GM06990 (cell line): Measurements from ENCODE around the gene TRAF1.

ENCODE experiments used
- DNase-seq: peaks from one replicate; pipeline ENCODE4 v3.0.0-alpha.2; 2011; ENCODE audit not compliant: insufficient read length; ENCODE audit errors: extremely low read depth
- H3K27me3 ChIP-seq: replicated peaks from 2 replicates; pipeline ENCODE4 v1.6.0; 2011; ENCODE audit warnings: low read length; ENCODE audit not compliant: control insufficient read depth, insufficient read depth
- H3K36me3 ChIP-seq: 2 replicates; pipeline ENCODE4 v1.5.1; 2011; ENCODE audit warnings: low read length; ENCODE audit not compliant: control insufficient read depth, insufficient read depth
- H3K4me3 ChIP-seq: replicated peaks from 2 replicates; pipeline ENCODE4 v1.5.1; 2011; ENCODE audit warnings: low read depth, mild to moderate bottlenecking, control low read depth, low read length
- CTCF ChIP-seq: IDR thresholded peaks from 2 replicates; pipeline ENCODE4 v1.5.1; 2011; ENCODE audit warnings: low read length, control low read depth, mild to moderate bottlenecking, inconsistent platforms; ENCODE audit not compliant: insufficient read depth, poor library complexity, severe bottlenecking

TRAF1 gene

DNA sequence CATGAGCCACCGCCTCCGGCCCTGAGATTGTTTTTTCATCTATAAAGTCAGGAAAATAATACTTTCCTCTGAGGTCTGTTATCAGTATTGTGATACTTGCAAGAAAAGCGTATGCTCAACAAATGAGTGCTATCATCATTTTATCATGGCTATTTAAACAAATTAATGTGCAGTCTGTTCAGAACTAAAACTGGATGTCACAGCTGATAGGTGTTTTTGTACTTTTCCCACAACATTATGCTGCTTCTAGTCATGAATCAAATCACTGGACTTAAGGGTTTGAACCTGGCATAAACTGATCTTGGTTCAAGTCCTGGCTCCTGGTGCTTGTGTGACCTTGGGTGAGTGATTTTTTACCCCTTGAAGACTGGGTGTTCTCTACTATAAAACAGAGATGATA, 28.2 kb downstream of the TRAF1 start:
- no peak overlapping the region for H3K4me3 ChIP-seq
- peaks cover 6% of the 10 kb centered on the region for H3K36me3 ChIP-seq
- no peaks in the 10 kb centered on the region for H3K27me3 ChIP-seq
- no peak for TF ChIP-seq CTCF
- DNase-seq = no peak

GRCh38 chr9:120895951-120896350, 30.6 kb downstream of the TRAF1 start:
- TF ChIP-seq CTCF = no peak
- H3K27me3 ChIP-seq = no peaks in the 10 kb centered on the region
- no peaks in the 10 kb centered on the region; the same call in 1 of the 2 replicates for H3K36me3 ChIP-seq
- no peak overlapping the region for H3K4me3 ChIP-seq
- DNase-seq = no peak

GRCh38 chr9:120894321-120895148, 32.1 kb downstream of the TRAF1 start:
- H3K36me3 ChIP-seq = no peaks in the 10 kb centered on the region
- no peak for DNase-seq
- H3K27me3 ChIP-seq = no peaks in the 10 kb centered on the region
- H3K4me3 ChIP-seq = no peak overlapping the region
- TF ChIP-seq CTCF = no peak

GRCh38 chr9:120893611-120894307, 32.8 kb downstream of the TRAF1 start:
- no peak for DNase-seq
- Histone ChIP-seq H3K4me3 (no peak overlapping the region), H3K27me3 (no peaks in the 10 kb centered on the region), H3K36me3 (no peaks in the 10 kb centered on the region)
- no peak for TF ChIP-seq CTCF

GRCh38 chr9:120892748-120893610, 33.6 kb downstream of the TRAF1 start:
- DNase-seq = peak; percentile 79
- H3K36me3 ChIP-seq = no peaks in the 10 kb centered on the region
- no peak for TF ChIP-seq CTCF
- no peak overlapping the region for H3K4me3 ChIP-seq
- no peaks in the 10 kb centered on the region for H3K27me3 ChIP-seq
